Neural cell (in vitro differentiated cells): ENCODE results near the gene CDH8.

Experiments used
- POLR2AphosphoS5 ChIP-seq: IDR thresholded peaks from 2 replicates; pipeline ENCODE4 v1.6.1; 2012
- SMC3 ChIP-seq: fragments of 450-650 bp; conservative IDR thresholded peaks from 2 replicates; pipeline ENCODE4 v1.6.1; 2014; ENCODE audit warnings: antibody characterized with exemption, mild to moderate bottlenecking, moderate library complexity; ENCODE audit not compliant: poor library complexity
- TAF1 ChIP-seq: IDR thresholded peaks from 2 replicates; pipeline ENCODE4 v1.6.1; 2012; ENCODE audit warnings: low read depth
- TF ChIP-seq, protein P1 (sequence below): fragments of 450-650 bp; IDR thresholded peaks from 2 replicates; pipeline ENCODE4 v1.5.1; 2014; ENCODE audit warnings: antibody characterized with exemption, mild to moderate bottlenecking, moderate library complexity; ENCODE audit not compliant: poor library complexity, severe bottlenecking

DNA sequence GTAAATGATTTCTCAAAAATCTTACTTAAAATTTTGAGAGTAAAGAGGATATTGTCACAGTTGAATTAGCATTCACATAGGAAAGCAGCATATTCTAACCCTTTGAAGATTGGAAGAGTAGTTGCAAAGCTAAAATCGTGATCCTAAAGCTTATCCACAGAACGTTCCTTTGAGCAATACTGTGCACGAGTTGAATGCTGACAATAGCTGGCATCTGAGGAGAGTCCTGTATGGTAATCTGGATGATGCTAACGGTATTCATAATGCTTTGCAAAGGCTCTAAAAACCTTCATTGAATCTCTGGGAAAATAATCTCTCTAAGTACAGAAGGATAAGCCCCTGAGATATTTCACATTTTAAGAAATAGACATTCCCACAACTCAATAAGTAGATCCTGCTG lies 354.6 kb downstream of the CDH8 start:
- TF ChIP-seq, protein P1, sequence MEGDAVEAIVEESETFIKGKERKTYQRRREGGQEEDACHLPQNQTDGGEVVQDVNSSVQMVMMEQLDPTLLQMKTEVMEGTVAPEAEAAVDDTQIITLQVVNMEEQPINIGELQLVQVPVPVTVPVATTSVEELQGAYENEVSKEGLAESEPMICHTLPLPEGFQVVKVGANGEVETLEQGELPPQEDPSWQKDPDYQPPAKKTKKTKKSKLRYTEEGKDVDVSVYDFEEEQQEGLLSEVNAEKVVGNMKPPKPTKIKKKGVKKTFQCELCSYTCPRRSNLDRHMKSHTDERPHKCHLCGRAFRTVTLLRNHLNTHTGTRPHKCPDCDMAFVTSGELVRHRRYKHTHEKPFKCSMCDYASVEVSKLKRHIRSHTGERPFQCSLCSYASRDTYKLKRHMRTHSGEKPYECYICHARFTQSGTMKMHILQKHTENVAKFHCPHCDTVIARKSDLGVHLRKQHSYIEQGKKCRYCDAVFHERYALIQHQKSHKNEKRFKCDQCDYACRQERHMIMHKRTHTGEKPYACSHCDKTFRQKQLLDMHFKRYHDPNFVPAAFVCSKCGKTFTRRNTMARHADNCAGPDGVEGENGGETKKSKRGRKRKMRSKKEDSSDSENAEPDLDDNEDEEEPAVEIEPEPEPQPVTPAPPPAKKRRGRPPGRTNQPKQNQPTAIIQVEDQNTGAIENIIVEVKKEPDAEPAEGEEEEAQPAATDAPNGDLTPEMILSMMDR = no peak
- no peak for TF ChIP-seq POLR2AphosphoS5
- TF ChIP-seq TAF1 = no peak
- TF ChIP-seq SMC3 = no peak
